H1 (cell line): ENCODE results near the gene ABCA13. TPM values are rescaled to one million over a fixed set of nuclear protein-coding genes. Genes with fewer than 3 reads are reported as not detected.

Experiments
- CTCF ChIA-PET: fragments of 300-600 bp; sonication (Branson Sonifier 250); formaldehyde crosslinking; loops from one replicate; lab custom pipeline; 2021; ENCODE audit not compliant: partially characterized antibody; lab: Charles Lee
- POLR2A ChIA-PET: fragments of 300-600 bp; sonication (Branson Sonifier 250); formaldehyde crosslinking; loops from one replicate; lab custom pipeline; 2021; ENCODE audit warnings: inconsistent platforms; ENCODE audit not compliant: partially characterized antibody; lab: Charles Lee
- DNase-seq, 2 experiments: peaks; one replicate each; pipeline versions ENCODE4 v3.0.0 to v3.0.0-alpha.2; 2010 to 2022; ENCODE audit warnings: low spot score in 2 of 2, low read depth in 1 of 2, mixed read lengths in 1 of 2
- FAIRE-seq: peaks from 2 replicates; lab custom pipeline; 2011; peaks lifted over from hg19 to GRCh38; lab: Jason Lieb, UNC
- H2AFZ ChIP-seq: 2 replicates; pipeline ENCODE4 v1.8.1; 2012; ENCODE audit warnings: low read length, inconsistent platforms
- H2AK5ac ChIP-seq: 2 replicates; pipeline ENCODE4 v1.6.1; 2013; ENCODE audit warnings: low read depth, low read length
- H2BK120ac ChIP-seq: replicated peaks from 2 replicates; pipeline ENCODE3; 2013; ENCODE audit warnings: low read depth, low read length, inconsistent platforms
- H2BK12ac ChIP-seq: 2 replicates; pipeline ENCODE4 v1.6.1; 2013; ENCODE audit warnings: low read depth, low read length
- H2BK15ac ChIP-seq: 2 replicates; pipeline ENCODE4 v1.6.1; 2013; ENCODE audit warnings: low read length
- H2BK20ac ChIP-seq: 2 replicates; pipeline ENCODE4 v1.6.1; 2013; ENCODE audit warnings: low read length
- H2BK5ac ChIP-seq: 2 replicates; pipeline ENCODE4 v1.6.1; 2013; ENCODE audit warnings: low read depth, low read length
- H3K14ac ChIP-seq: 2 replicates; pipeline ENCODE4 v1.6.1; 2013; ENCODE audit warnings: inconsistent platforms; ENCODE audit not compliant: insufficient read length
- H3K18ac ChIP-seq: 2 replicates; pipeline ENCODE4 v1.6.1; 2013; ENCODE audit warnings: low read length; ENCODE audit errors: extremely low read depth
- H3K23ac ChIP-seq: 2 replicates; pipeline ENCODE4 v1.6.1; 2013; ENCODE audit warnings: inconsistent platforms; ENCODE audit not compliant: insufficient read length
- H3K23me2 ChIP-seq: 2 replicates; pipeline ENCODE4 v1.6.1; 2013; ENCODE audit warnings: low read depth, low read length
- H3K27ac ChIP-seq: 2 replicates; pipeline ENCODE4 v1.6.1; 2011; ENCODE audit warnings: low read depth, low read length, inconsistent platforms
- H3K27me3 ChIP-seq, 4 experiments: replicated peaks in 1 of 4; 1 replicate in 1 of 4; 2 replicates in 3 of 4; pipeline versions ENCODE4 v1.6.1 to v1.8.1; 2011 to 2013; ENCODE audit warnings: low read length in 3 of 4, mild to moderate bottlenecking in 3 of 4, inconsistent platforms in 2 of 4, mixed read lengths in 2 of 4, moderate library complexity in 1 of 4; ENCODE audit not compliant: control insufficient read depth in 3 of 4, insufficient read depth in 3 of 4; ENCODE audit errors: extremely low read depth in 1 of 4
- H3K36me3 ChIP-seq, 4 experiments: 2 replicates each; pipeline versions ENCODE4 v1.6.1 to v1.8.1; 2011 to 2013; ENCODE audit warnings: mild to moderate bottlenecking in 4 of 4, low read length in 3 of 4, moderate library complexity in 2 of 4, control low read depth in 1 of 4, inconsistent platforms in 1 of 4; ENCODE audit not compliant: insufficient read depth in 4 of 4, control insufficient read depth in 2 of 4
- H3K4ac ChIP-seq: replicated peaks from 2 replicates; pipeline ENCODE3; 2013; ENCODE audit warnings: low read length, low read depth, mixed read lengths, inconsistent platforms; ENCODE audit not compliant: insufficient read length
- H3K4me1 ChIP-seq, 4 experiments: replicated peaks in 1 of 4; 1 replicate in 1 of 4; 2 replicates in 3 of 4; pipeline versions ENCODE4 v1.6.1 to v1.8.1; 2011 to 2013; ENCODE audit warnings: low read length in 3 of 4, inconsistent platforms in 2 of 4, mixed read lengths in 1 of 4; ENCODE audit not compliant: insufficient read depth in 4 of 4, control insufficient read depth in 3 of 4
- H3K4me2 ChIP-seq, 2 experiments: 2 replicates each; pipeline versions ENCODE4 v1.6.1 to v1.8.1; 2011 to 2013; ENCODE audit warnings: low read depth in 2 of 2, low read length in 2 of 2, control low read depth in 1 of 2, inconsistent platforms in 1 of 2, mild to moderate bottlenecking in 1 of 2; ENCODE audit not compliant: insufficient read depth in 1 of 2
- H3K4me3 ChIP-seq, 4 experiments: fragments of 200-600, 300-600 bp in 1 of 4; sonication (generic), shearing (Covaris generic), sonication (Bioruptor Twin) in 1 of 4; 2 replicates each; pipeline versions ENCODE4 v1.5.1 to v1.8.1; 2011 to 2016; ENCODE audit warnings: low read length in 4 of 4, low read depth in 3 of 4, control low read depth in 2 of 4, inconsistent platforms in 2 of 4, mild to moderate bottlenecking in 2 of 4, mixed read lengths in 1 of 4, moderate library complexity in 1 of 4; ENCODE audit not compliant: insufficient read depth in 2 of 4; ENCODE audit errors: extremely low read depth in 1 of 4
- H3K56ac ChIP-seq: replicated peaks from 2 replicates; pipeline ENCODE3; 2013; ENCODE audit warnings: low read depth, mild to moderate bottlenecking, mixed read lengths, low read length, inconsistent platforms; ENCODE audit not compliant: insufficient read length
- H3K79me1 ChIP-seq: 2 replicates; pipeline ENCODE4 v1.6.1; 2013; ENCODE audit warnings: low read depth, low read length, control low read depth
- H3K79me2 ChIP-seq, 2 experiments: 2 replicates each; pipeline versions ENCODE4 v1.6.1 to v1.8.1; 2012 to 2013; ENCODE audit warnings: low read length in 2 of 2, mild to moderate bottlenecking in 2 of 2, inconsistent platforms in 1 of 2; ENCODE audit not compliant: insufficient read depth in 2 of 2, control insufficient read depth in 1 of 2
- H3K9ac ChIP-seq, 4 experiments: replicated peaks in 1 of 4; 1 replicate in 1 of 4; 2 replicates in 3 of 4; pipeline versions ENCODE4 v1.6.1 to v1.8.1; 2011 to 2013; ENCODE audit warnings: low read depth in 3 of 4, low read length in 3 of 4, control low read depth in 2 of 4, mild to moderate bottlenecking in 2 of 4, moderate library complexity in 2 of 4, inconsistent platforms in 1 of 4; ENCODE audit errors: extremely low read depth in 1 of 4
- H3K9me3 ChIP-seq, 2 experiments: 2 replicates each; pipeline versions ENCODE4 v1.6.1 to v1.8.1; 2012 to 2013; ENCODE audit warnings: mild to moderate bottlenecking in 2 of 2, moderate library complexity in 2 of 2, control low read depth in 1 of 2, inconsistent platforms in 1 of 2, low read depth in 1 of 2, low read length in 1 of 2, mixed read lengths in 1 of 2; ENCODE audit not compliant: insufficient read depth in 2 of 2
- H4K20me1 ChIP-seq, 2 experiments: replicated peaks in 1 of 2; 2 replicates each; pipeline versions ENCODE3 to v1.8.1; 2011 to 2013; ENCODE audit warnings: inconsistent platforms in 2 of 2, low read length in 2 of 2, mild to moderate bottlenecking in 1 of 2; ENCODE audit not compliant: insufficient read depth in 2 of 2, control insufficient read depth in 1 of 2
- H4K5ac ChIP-seq: 2 replicates; pipeline ENCODE4 v1.6.1; 2013; ENCODE audit warnings: low read length, low read depth, mixed read lengths, inconsistent platforms; ENCODE audit not compliant: insufficient read length
- H4K8ac ChIP-seq: 2 replicates; pipeline ENCODE4 v1.8.0; 2013; ENCODE audit warnings: mild to moderate bottlenecking, moderate library complexity, low read length, inconsistent platforms; ENCODE audit not compliant: insufficient read depth; ENCODE audit errors: extremely low read depth
- H4K91ac ChIP-seq: replicated peaks from 2 replicates; pipeline ENCODE3; 2013; ENCODE audit warnings: low read length, mixed read lengths, inconsistent platforms; ENCODE audit not compliant: insufficient read length
- PHF8 ChIP-seq: fragments of 200-600 bp; sonication (generic); conservative IDR thresholded peaks from 2 replicates; pipeline ENCODE4 v1.7.1; 2012; ENCODE audit warnings: low read depth, mild to moderate bottlenecking, inconsistent platforms, low read length, moderate library complexity
- WGBS, 2 experiments: shearing (Covaris generic) in 1 of 2; methylation state at CpG; one replicate each; pipeline versions ENCODE4 v1.1.6 to v1.1.7; 2013 to 2015; ENCODE audit warnings: low lambda C conversion rate in 2 of 2, mixed read lengths in 2 of 2, inconsistent platforms in 1 of 2, low coverage in 1 of 2, missing lambda C conversion rate in 1 of 2; ENCODE audit not compliant: insufficient replicate concordance in 2 of 2, insufficient coverage in 1 of 2, insufficient read length in 1 of 2; ENCODE audit errors: extremely low coverage in 1 of 2, missing lambda C conversion rate in 1 of 2; 5-methylcytosine and 5-hydroxymethylcytosine counted together
- polyA plus RNA-seq, 7 experiments: library from polyadenylated mRNA; depleted of rRNA in 3 of 7; stranded (reverse) in 5 of 7; unstranded in 2 of 7; fragments of >200 nt in 5 of 7; fragments of 200-250 nt in 2 of 7; gene quantifications; 1 replicate in 5 of 7; 2 replicates in 1 of 7; 4 replicates in 1 of 7; pipeline versions ENCODE4 v1.2.1 to v1.2.3, GENCODE V29; 2011 to 2013; ENCODE audit warnings: missing spikeins in 2 of 7, mixed read lengths in 2 of 7
- total RNA-seq: library from RNA; stranded (reverse); fragmentation: NEBNext Ultra II Directional; extraction: Animal tissue kit (Norgen Biotek cat#: 25700); gene quantifications from 2 replicates; pipeline ENCODE4 v1.2.1, GENCODE V29; 2021

ABCA13 gene
- total and polyA plus RNA-seq, 2 of the 8 experiments (the other 6 are each of a cell fraction or from before 2014, with no cell fraction given), result 0.07 to 0.09 TPM

- peaks cover 10 to 13% of the 10 kb centered on the region in 2 experiments; a peak in 3 of 4 replicates for H3K9me3 ChIP-seq
- no peak overlapping the region for H4K91ac ChIP-seq
- ChIA-PET CTCF (interaction anchor here (0.7 to 1.2 kb wide), 2 partner anchors 10 to 15 kb away, joined by 3 read pairs; no protein-coding TSS in a partner anchor), POLR2A (no interaction called here)
- H2AFZ ChIP-seq, result no peak overlapping the region
- H2BK20ac ChIP-seq, result no peak overlapping the region
- WGBS, 2 experiments, result 93% methylated on average over 8 of the region's 8 CpGs; no CpG with 5 or more reads in 1 of the 2 experiments
- no peak overlapping the region for H3K18ac ChIP-seq
- H3K14ac ChIP-seq, result no peak overlapping the region
- H3K9ac ChIP-seq, result no peak overlapping the region
- DNase-seq (no peak), FAIRE-seq (no peak)
- H2BK5ac ChIP-seq, result no peak overlapping the region
- no peaks in the 10 kb centered on the region for H3K4me1 ChIP-seq
- H3K79me2 ChIP-seq, result no peaks in the 10 kb centered on the region
- H3K27me3 ChIP-seq, result no peaks in the 10 kb centered on the region
- H4K5ac ChIP-seq, result no peak overlapping the region
- H3K27ac ChIP-seq, result no peak overlapping the region
- no peaks in the 10 kb centered on the region for H4K20me1 ChIP-seq
- no peak overlapping the region for H3K4ac ChIP-seq
- no peak overlapping the region for H2BK120ac ChIP-seq
- no peaks in the 10 kb centered on the region for H3K79me1 ChIP-seq
- no peaks in the 10 kb centered on the region; a peak in 1 of 8 replicates for H3K36me3 ChIP-seq
- H3K4me3 ChIP-seq, result no peak overlapping the region
- H3K4me2 ChIP-seq, result no peak overlapping the region
- H4K8ac ChIP-seq, result no peak overlapping the region
- no peaks in the 10 kb centered on the region for H3K23me2 ChIP-seq
- H2AK5ac ChIP-seq, result no peak overlapping the region
- H3K23ac ChIP-seq, result no peak overlapping the region
- H2BK12ac ChIP-seq, result no peak overlapping the region
- no peak overlapping the region for H3K56ac ChIP-seq
- H2BK15ac ChIP-seq, result no peak overlapping the region
- no peak for TF ChIP-seq PHF8
Observed at GRCh38 chr7:48321319-48322010, 150.2 kb downstream of the ABCA13 start.
